BLaER1 treated with 17β-estradiol and CSF1 and Interleukin-3, amounts not matched to agents 10 nM and 100 nM (cell line): ENCODE measurements around the gene TMTC2.
"Not testable (repeated sequence)": the region's sequence is repeated elsewhere in the genome, so short reads cannot be mapped to it uniquely, and the experiment has no call there.

Source experiments
- H3K27ac ChIP-seq, 11 experiments: shearing (Covaris generic); formaldehyde crosslinking; 2 replicates each; pipeline ENCODE4 v1.8.1; 2022
- H3K27me3 ChIP-seq, 11 experiments: shearing (Covaris generic); formaldehyde crosslinking; 2 replicates each; pipeline ENCODE4 v1.8.1; 2022
- H3K36me3 ChIP-seq, 11 experiments: shearing (Covaris generic); formaldehyde crosslinking; 2 replicates each; pipeline ENCODE4 v1.8.1; 2022
- H3K4me1 ChIP-seq, 10 experiments: shearing (Covaris generic); formaldehyde crosslinking; 2 replicates each; pipeline ENCODE4 v1.8.1; 2022
- H3K4me2 ChIP-seq, 11 experiments: shearing (Covaris generic); formaldehyde crosslinking; 2 replicates each; pipeline ENCODE4 v1.8.1; 2022
- H3K4me3 ChIP-seq, 10 experiments: shearing (Covaris generic); formaldehyde crosslinking; 2 replicates each; pipeline ENCODE4 v1.8.1; 2022
- H3K9ac ChIP-seq, 11 experiments: shearing (Covaris generic); formaldehyde crosslinking; 2 replicates each; pipeline ENCODE4 v1.8.1; 2022
- H3K9me3 ChIP-seq, 11 experiments: shearing (Covaris generic); formaldehyde crosslinking; replicated peaks in 1 of 11; 2 replicates each; pipeline ENCODE4 v1.8.1; 2022
- H4K20me1 ChIP-seq, 11 experiments: shearing (Covaris generic); formaldehyde crosslinking; 2 replicates each; pipeline ENCODE4 v1.8.1; 2022
- Cebpa-rat ChIP-seq, 11 experiments: shearing (Covaris generic); IDR thresholded peaks; 2 replicates each; pipeline ENCODE4 v1.8.1; 2022

Gene TMTC2

GRCh38 chr12:83113945-83114344, 427.2 kb downstream of the TMTC2 start:
- Histone ChIP-seq H4K20me1 (no peaks in the 10 kb centered on the region), H3K4me1 (no peaks in the 10 kb centered on the region), H3K36me3 (no peaks in the 10 kb centered on the region), H3K27ac (no peak overlapping the region), H3K4me3 (no peak overlapping the region), H3K9ac (no peak overlapping the region), H3K27me3 (no peaks in the 10 kb centered on the region), H3K9me3 (no peaks in the 10 kb centered on the region), H3K4me2 (no peak overlapping the region)
- TF ChIP-seq Cebpa-rat (IDR thresholded peaks at IDR 0.05): no peak

GRCh38 chr12:83114966-83115365, 428.3 kb downstream of the TMTC2 start:
- H4K20me1 ChIP-seq: no peaks in the 10 kb centered on the region
- TF ChIP-seq Cebpa-rat (IDR thresholded peaks at IDR 0.05): no peak
- H3K4me2 ChIP-seq: no peak overlapping the region
- no peak overlapping the region for H3K4me3 ChIP-seq
- H3K27me3 ChIP-seq: no peaks in the 10 kb centered on the region
- H3K9me3 ChIP-seq: no peaks in the 10 kb centered on the region
- H3K36me3 ChIP-seq: no peaks in the 10 kb centered on the region
- H3K9ac ChIP-seq: no peak overlapping the region
- no peaks in the 10 kb centered on the region for H3K4me1 ChIP-seq
- H3K27ac ChIP-seq: no peak overlapping the region

- not testable (repeated sequence) for H3K9me3 ChIP-seq, H3K4me2 ChIP-seq, H4K20me1 ChIP-seq, H3K4me3 ChIP-seq, H3K27me3 ChIP-seq, H3K27ac ChIP-seq, H3K9ac ChIP-seq, H3K4me1 ChIP-seq, H3K36me3 ChIP-seq
Observed at GRCh38 chr12:83117926-83118325, 431.2 kb downstream of the TMTC2 start.

GRCh38 chr12:83121897-83122622, 435.4 kb downstream of the TMTC2 start:
- Histone ChIP-seq H3K4me1 (no peaks in the 10 kb centered on the region), H3K27me3 (no peaks in the 10 kb centered on the region), H3K9me3 (no peaks in the 10 kb centered on the region), H3K27ac (no peak overlapping the region), H3K4me3 (no peak overlapping the region), H3K36me3 (no peaks in the 10 kb centered on the region), H3K9ac (no peak overlapping the region), H4K20me1 (no peaks in the 10 kb centered on the region), H3K4me2 (no peak overlapping the region)
- no peak for TF ChIP-seq Cebpa-rat (IDR thresholded peaks at IDR 0.05)

- Histone ChIP-seq H3K27me3 (no peaks in the 10 kb centered on the region), H3K4me3 (no peak overlapping the region), H3K9ac (no peak overlapping the region), H3K4me1 (no peaks in the 10 kb centered on the region), H3K27ac (no peak overlapping the region), H3K9me3 (no peaks in the 10 kb centered on the region), H4K20me1 (no peaks in the 10 kb centered on the region), H3K4me2 (no peak overlapping the region), H3K36me3 (no peaks in the 10 kb centered on the region)
- TF ChIP-seq Cebpa-rat (IDR thresholded peaks at IDR 0.05): no peak
Observed at GRCh38 chr12:83122623-83122934, 435.9 kb downstream of the TMTC2 start.

- no peak overlapping the region for H3K9ac ChIP-seq
- no peaks in the 10 kb centered on the region for H3K36me3 ChIP-seq
- no peak overlapping the region for H3K27ac ChIP-seq
- H4K20me1 ChIP-seq: no peaks in the 10 kb centered on the region
- H3K4me2 ChIP-seq: no peak overlapping the region
- H3K4me3 ChIP-seq: no peak overlapping the region
- no peak for TF ChIP-seq Cebpa-rat (IDR thresholded peaks at IDR 0.05)
- H3K27me3 ChIP-seq: no peaks in the 10 kb centered on the region
- no peaks in the 10 kb centered on the region for H3K4me1 ChIP-seq
- no peaks in the 10 kb centered on the region for H3K9me3 ChIP-seq
Observed at GRCh38 chr12:83123039-83123438, 436.3 kb downstream of the TMTC2 start.

- Histone ChIP-seq H3K36me3 (no peaks in the 10 kb centered on the region), H3K4me2 (no peak overlapping the region), H3K9ac (no peak overlapping the region), H4K20me1 (no peaks in the 10 kb centered on the region), H3K27ac (no peak overlapping the region), H3K9me3 (no peaks in the 10 kb centered on the region), H3K27me3 (no peaks in the 10 kb centered on the region), H3K4me1 (no peaks in the 10 kb centered on the region), H3K4me3 (no peak overlapping the region)
- no peak for TF ChIP-seq Cebpa-rat (IDR thresholded peaks at IDR 0.05)
Observed at GRCh38 chr12:83128540-83128939, 441.8 kb downstream of the TMTC2 start.

GRCh38 chr12:83130178-83130577, 443.5 kb downstream of the TMTC2 start:
- H3K9me3 ChIP-seq: no peaks in the 10 kb centered on the region
- H3K27ac ChIP-seq: no peak overlapping the region
- no peaks in the 10 kb centered on the region for H3K36me3 ChIP-seq
- no peak for TF ChIP-seq Cebpa-rat (IDR thresholded peaks at IDR 0.05)
- no peak overlapping the region for H3K9ac ChIP-seq
- H3K4me1 ChIP-seq: no peaks in the 10 kb centered on the region
- H3K4me2 ChIP-seq: no peak overlapping the region
- no peaks in the 10 kb centered on the region for H3K27me3 ChIP-seq
- no peaks in the 10 kb centered on the region for H4K20me1 ChIP-seq
- no peak overlapping the region for H3K4me3 ChIP-seq

GRCh38 chr12:83132360-83132759, 445.7 kb downstream of the TMTC2 start:
- TF ChIP-seq Cebpa-rat (IDR thresholded peaks at IDR 0.05): no peak
- no peaks in the 10 kb centered on the region for H3K4me1 ChIP-seq
- no peaks in the 10 kb centered on the region for H4K20me1 ChIP-seq
- no peaks in the 10 kb centered on the region for H3K27me3 ChIP-seq
- no peak overlapping the region for H3K4me3 ChIP-seq
- no peak overlapping the region for H3K9ac ChIP-seq
- H3K4me2 ChIP-seq: no peak overlapping the region
- H3K27ac ChIP-seq: no peak overlapping the region
- H3K9me3 ChIP-seq: no peaks in the 10 kb centered on the region
- H3K36me3 ChIP-seq: no peaks in the 10 kb centered on the region

- Histone ChIP-seq H3K36me3 (no peaks in the 10 kb centered on the region), H3K27ac (no peak overlapping the region), H3K4me2 (no peak overlapping the region), H3K9me3 (peaks cover 0 to 12% (median 7%) of the 10 kb centered on the region in 11 experiments; a peak in 18 of 22 replicates), H3K27me3 (no peaks in the 10 kb centered on the region), H4K20me1 (no peaks in the 10 kb centered on the region), H3K4me3 (no peak overlapping the region), H3K9ac (no peak overlapping the region), H3K4me1 (no peaks in the 10 kb centered on the region)
- TF ChIP-seq Cebpa-rat (IDR thresholded peaks at IDR 0.05): no peak
Observed at GRCh38 chr12:83136411-83136810, 449.7 kb downstream of the TMTC2 start.
